HG03066 (cell line): ENCODE results near the gene CLBA1.

Experiments
- ATAC-seq: cut with Tn5 transposase; IDR thresholded peaks from one replicate; pipeline ENCODE4 v1.9.1; 2021; ENCODE audit warnings: low read depth; ENCODE audit not compliant: unreplicated experiment

Gene CLBA1

DNA sequence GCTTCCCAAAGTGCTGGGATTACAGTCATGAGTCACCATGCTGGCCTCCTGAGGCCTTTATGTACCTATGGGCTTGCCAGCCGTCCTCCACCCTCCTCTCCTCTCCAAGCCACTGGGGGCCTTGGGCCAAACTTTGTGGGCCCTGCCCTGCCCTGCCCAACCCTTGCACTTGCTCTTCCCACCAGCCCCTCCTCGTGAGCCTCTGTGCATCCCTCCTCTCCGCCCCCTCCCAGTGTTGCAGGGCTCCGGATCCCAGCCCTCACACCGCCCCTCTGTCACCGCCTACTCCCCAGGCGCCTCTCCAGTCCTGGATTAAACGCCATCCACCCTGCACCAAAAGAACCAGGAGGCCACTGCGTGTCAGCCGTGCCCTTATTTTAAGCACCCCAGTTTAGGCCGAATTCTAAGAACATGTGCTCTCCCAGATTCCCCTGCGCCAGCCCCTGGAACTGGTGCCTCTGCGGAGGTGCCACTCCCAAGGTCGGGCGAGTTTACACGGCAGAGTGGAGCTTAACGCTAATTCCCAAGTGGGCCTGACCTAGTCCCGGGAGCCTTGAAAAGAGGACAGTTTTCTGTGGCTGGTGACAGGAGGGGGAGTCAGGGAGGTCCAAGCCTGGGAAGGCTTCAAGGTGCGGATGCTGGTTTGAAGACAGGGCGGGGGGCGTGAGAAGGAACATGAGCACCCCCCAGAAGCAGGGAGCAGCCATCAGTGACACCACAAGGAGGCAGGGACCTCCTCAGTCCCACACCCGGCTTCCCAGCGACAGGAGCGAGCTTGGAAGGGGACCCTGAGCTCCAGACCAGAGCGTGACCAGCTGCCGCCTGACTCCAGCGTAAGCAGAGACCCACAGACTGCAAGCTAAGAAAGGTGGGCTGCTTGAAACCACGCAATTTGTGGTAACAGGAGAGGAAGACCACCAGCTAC lies 56.5 kb downstream of the CLBA1 start:
- ATAC-seq, result no peak

DNA sequence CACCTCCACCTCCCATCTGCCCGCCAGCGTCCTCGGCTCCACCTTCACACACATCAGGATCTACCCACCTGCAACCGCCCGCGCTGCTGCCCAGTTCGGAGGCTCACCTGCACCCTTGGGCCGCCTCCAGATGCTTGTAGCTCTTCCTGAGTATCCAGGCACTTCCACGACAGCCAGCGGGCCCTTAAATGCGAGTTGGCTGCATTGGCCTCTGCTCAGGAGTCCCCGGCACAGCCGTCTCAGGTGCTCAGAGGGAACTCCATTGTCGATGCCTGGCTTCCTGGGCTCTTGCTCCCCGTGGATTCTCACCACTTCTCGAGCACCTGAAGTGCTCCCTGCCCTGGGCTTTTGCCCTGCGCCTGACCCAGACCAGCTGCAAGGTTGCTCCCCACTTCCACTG lies 57.2 kb downstream of the CLBA1 start:
- ATAC-seq, result no peak

DNA sequence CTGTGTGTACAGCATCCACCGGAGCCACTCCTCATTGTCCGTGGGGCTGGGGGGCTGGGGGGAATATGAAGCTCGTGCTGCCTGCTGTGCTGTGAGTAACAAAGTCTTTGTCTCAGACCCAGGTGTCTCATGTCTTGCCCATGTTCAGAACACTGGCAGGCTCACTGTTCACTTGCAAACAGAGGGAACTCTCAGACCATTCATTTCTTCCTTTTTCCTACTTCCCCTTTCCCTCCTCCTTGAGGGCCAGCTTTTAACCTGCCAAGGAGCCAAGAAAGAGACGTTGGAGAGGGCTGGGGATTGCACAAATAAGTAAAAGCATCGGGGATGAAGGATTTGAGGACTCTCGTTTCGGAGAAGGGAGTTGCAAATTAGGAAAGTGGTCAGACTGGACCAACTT lies 58.1 kb downstream of the CLBA1 start:
- no peak for ATAC-seq
